ENCODE measurements around the gene BZW2.

BZW2 gene

DNA sequence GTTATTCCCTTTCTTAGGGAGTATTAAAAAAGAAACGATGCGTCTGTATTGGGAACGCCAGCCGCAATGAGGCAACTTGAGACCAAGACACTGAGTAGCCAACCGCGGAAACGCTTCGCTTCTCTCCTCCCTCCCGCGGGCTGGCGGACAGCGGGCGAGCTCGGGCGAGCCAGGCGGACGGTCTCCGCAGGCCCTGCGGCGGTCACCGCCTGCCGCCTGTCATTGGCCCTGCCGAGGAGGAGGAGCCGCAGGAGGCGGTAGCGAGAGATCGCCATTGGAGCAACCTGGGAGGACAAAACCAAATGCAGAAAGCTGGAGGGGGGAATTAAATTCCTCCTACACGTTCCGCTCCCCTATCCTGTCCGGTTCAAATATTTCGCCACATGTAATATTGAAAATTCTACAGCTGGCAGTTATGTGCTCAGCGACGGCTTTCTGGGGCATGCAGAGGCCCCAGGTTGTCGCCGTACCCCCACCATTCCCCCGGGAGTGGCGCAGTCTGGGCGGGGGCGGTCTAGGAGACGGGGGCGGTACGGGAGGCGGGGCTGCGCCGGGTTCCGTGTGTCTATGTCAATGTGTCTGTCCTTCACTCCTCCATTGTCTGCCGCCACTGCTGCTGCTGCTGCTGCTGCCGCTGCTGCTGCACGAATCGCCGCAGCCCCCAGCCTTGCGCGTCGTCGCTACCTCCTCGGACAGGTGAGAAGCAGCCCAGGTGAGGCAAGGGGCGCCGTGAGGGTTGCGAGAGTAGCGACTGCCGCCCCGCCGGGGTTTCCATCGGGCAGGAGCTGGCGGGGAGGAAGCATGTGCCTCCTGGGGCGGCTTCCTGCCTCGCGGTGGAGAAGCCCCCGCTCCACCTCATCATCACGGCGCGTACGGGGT, at the start of gene BZW2, which contains the start of gene ANKMY2:
TSS of gene BZW2 (plus strand) at position 589 of the 879 bp plus-strand sequence. CDS start 19,263 bp downstream, outside the sequence.
TSS of gene ANKMY2 (minus strand) at position 162 of the 879 bp plus-strand sequence. CDS start 181 bp downstream, outside the sequence.
- TF ChIP-seq, protein P1, sequence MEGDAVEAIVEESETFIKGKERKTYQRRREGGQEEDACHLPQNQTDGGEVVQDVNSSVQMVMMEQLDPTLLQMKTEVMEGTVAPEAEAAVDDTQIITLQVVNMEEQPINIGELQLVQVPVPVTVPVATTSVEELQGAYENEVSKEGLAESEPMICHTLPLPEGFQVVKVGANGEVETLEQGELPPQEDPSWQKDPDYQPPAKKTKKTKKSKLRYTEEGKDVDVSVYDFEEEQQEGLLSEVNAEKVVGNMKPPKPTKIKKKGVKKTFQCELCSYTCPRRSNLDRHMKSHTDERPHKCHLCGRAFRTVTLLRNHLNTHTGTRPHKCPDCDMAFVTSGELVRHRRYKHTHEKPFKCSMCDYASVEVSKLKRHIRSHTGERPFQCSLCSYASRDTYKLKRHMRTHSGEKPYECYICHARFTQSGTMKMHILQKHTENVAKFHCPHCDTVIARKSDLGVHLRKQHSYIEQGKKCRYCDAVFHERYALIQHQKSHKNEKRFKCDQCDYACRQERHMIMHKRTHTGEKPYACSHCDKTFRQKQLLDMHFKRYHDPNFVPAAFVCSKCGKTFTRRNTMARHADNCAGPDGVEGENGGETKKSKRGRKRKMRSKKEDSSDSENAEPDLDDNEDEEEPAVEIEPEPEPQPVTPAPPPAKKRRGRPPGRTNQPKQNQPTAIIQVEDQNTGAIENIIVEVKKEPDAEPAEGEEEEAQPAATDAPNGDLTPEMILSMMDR (IDR thresholded peaks at IDR 0.05; ENCODE audit: borderline replicate concordance, insufficient read depth, low read depth, low read length), result no peak
- peak within 1 kb of the TSS; percentile 41 for H3K4me3 ChIP-seq (ENCODE audit: low read depth, low read length)

DNA sequence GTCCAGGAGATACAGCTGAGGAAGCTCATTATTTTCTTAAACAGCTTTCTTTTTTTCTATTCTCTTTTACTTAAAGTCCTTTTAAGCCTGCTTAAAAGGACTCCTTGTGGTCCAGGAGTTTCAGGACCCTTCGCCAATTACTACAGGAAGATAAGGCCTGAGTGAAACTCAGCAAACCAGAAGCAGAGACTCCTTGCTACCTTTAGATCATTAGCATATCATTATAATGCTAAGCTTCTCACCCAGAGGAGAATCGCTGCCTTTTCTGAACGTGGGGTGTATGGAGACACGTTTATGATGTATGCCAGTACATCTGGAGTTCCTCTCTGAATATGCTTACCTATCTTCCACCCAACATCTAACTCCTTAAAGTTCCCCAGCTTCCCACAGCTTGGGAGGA, 48.0 kb upstream of the BZW2 start:
- no peak overlapping the region for H3K4me3 ChIP-seq (ENCODE audit: low read depth, low read length)
- TF ChIP-seq, protein P1 (IDR thresholded peaks at IDR 0.05; ENCODE audit: borderline replicate concordance, insufficient read depth, low read depth, low read length), result no peak

DNA sequence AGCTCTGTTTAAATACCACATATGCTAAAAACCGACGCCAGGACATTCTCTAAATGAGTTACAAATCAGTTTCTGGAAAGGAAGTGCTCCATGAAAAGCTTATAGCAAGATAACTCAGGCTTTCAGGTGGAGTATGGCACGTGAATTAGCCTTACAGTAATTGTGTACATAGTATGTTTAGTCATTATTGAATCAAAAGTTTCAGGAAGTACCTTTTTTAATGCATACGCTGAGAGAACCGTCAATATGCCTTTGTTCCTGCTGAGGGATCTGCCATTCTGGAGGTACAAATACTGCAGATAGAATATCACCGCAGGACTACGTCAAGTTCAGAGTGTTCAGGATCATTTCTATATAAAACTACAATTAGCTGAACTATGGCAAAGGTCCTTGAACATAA, 46.1 kb upstream of the BZW2 start:
- H3K4me3 ChIP-seq (ENCODE audit: low read depth, low read length), result no peak overlapping the region
- TF ChIP-seq, protein P1 (IDR thresholded peaks at IDR 0.05; ENCODE audit: borderline replicate concordance, insufficient read depth, low read depth, low read length), result no peak

DNA sequence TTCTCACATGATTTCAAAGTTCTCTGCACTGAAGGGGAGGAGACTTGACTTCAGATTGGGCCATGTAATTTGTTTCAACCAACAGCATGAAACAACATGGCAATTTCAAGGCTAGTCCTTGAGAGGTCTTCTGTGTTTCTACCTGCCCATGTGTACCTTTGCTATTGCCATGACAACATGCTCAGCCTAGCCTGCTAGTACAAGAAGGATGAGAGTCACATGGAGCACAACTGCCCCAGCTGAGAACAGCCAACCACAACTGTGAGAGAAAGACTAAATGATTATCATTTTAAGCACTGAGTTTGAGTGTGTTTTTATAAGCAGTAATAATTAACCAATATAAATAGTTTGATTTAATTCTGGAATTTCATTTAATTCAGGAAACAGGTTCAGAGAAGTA, 42.3 kb upstream of the BZW2 start:
- no peak overlapping the region for H3K4me3 ChIP-seq (ENCODE audit: low read depth, low read length)
- TF ChIP-seq, protein P1 (IDR thresholded peaks at IDR 0.05; ENCODE audit: borderline replicate concordance, insufficient read depth, low read depth, low read length), result no peak

DNA sequence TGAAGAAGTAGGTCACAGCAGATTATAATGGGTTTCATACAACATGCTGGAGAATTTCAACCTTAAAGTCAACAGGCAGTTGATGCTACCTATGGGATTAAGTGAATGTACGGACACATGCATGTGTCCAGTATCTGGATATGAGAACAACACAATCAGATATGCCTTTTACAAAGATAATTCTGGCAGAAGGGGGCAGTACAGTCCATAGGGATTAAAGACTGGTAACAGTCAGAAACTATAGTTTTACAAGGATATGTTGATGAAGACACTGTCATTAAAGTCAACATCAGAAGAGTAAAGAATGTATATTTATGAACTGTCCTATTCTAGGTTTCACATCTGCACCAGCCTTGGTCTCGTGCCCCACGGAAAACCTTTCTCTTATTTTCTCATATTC, 41.9 kb upstream of the BZW2 start:
- H3K4me3 ChIP-seq (ENCODE audit: low read depth, low read length), result no peak overlapping the region
- TF ChIP-seq, protein P1 (IDR thresholded peaks at IDR 0.05; ENCODE audit: borderline replicate concordance, insufficient read depth, low read depth, low read length), result no peak

DNA sequence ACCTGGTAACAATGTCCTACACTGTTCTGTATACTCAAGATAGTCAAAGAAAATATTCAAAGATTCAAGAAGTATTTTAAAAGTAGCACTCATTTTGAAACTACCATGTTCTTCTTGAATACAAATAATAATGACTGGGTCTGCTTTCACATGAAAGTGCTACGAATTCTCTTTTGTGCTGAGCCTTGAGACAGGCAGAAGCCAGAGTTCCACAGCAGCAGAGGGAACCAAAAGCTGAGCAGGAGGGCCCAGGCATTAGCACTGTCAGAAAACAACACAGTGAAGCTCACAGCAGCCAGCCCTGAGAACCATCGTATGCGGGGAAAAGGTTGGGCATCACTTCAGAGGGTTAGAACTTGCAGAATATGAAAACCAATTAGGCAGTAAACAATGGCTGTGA, 39.3 kb upstream of the BZW2 start:
- H3K4me3 ChIP-seq (ENCODE audit: low read depth, low read length), result no peak overlapping the region
- TF ChIP-seq, protein P1 (IDR thresholded peaks at IDR 0.05; ENCODE audit: borderline replicate concordance, insufficient read depth, low read depth, low read length), result no peak

Data from GM12875 (cell line).